ENCODE results near the gene SLC25A38.
"Not testable (repeated sequence)": the region's sequence is repeated elsewhere in the genome, so short reads cannot be mapped to it uniquely, and the experiment has no call there.

SLC25A38 gene

GRCh38 chr3:39408493-39409372 lies 25.6 kb downstream of the SLC25A38 start:
- DNase-seq, result peak; percentile 57 to 66

- DNase-seq, result no peak
Observed at GRCh38 chr3:39409514-39410136, 26.5 kb downstream of the SLC25A38 start.

GRCh38 chr3:39410893-39411292 lies 27.7 kb downstream of the SLC25A38 start:
- DNase-seq, result no peak

- no peak for DNase-seq
Observed at GRCh38 chr3:39412668-39413260, 29.6 kb downstream of the SLC25A38 start.

GRCh38 chr3:39413691-39414420 lies 30.7 kb downstream of the SLC25A38 start:
- DNase-seq, result no peak

GRCh38 chr3:39414421-39414907 lies 31.3 kb downstream of the SLC25A38 start:
- peak; percentile 29 to 33 for DNase-seq

- DNase-seq, result not testable (repeated sequence)
Observed at GRCh38 chr3:39415302-39415701, 32.1 kb downstream of the SLC25A38 start.

- DNase-seq, result peak in 1 of 2 donors; percentile 32
Observed at GRCh38 chr3:39415983-39416382, 32.8 kb downstream of the SLC25A38 start.

GRCh38 chr3:39416998-39417397 lies 33.8 kb downstream of the SLC25A38 start:
- not testable (repeated sequence) for DNase-seq

- not testable (repeated sequence) for DNase-seq
Observed at GRCh38 chr3:39418556-39419225, 35.5 kb downstream of the SLC25A38 start.

GRCh38 chr3:39419742-39420315 lies 36.7 kb downstream of the SLC25A38 start:
- DNase-seq, result no peak

- DNase-seq, result no peak
Observed at GRCh38 chr3:39420543-39420942, 37.4 kb downstream of the SLC25A38 start.

GRCh38 chr3:39423436-39423970 lies 40.3 kb downstream of the SLC25A38 start:
- DNase-seq, result no peak

GRCh38 chr3:39426312-39426711 lies 43.1 kb downstream of the SLC25A38 start:
- DNase-seq, result no peak

- no peak for DNase-seq
Observed at GRCh38 chr3:39427506-39427905, 44.3 kb downstream of the SLC25A38 start.

- DNase-seq, result no peak
Observed at GRCh38 chr3:39428745-39429201, 45.6 kb downstream of the SLC25A38 start.

- DNase-seq, result no peak
Observed at GRCh38 chr3:39429466-39429865, 46.3 kb downstream of the SLC25A38 start.

- no peak for DNase-seq
Observed at GRCh38 chr3:39432342-39432741, 49.2 kb downstream of the SLC25A38 start.

- no peak for DNase-seq
Observed at GRCh38 chr3:39433642-39434041, 50.5 kb downstream of the SLC25A38 start.

GRCh38 chr3:39434574-39434973 lies 51.4 kb downstream of the SLC25A38 start:
- no peak for DNase-seq

GRCh38 chr3:39435006-39435748 lies 52.0 kb downstream of the SLC25A38 start:
- DNase-seq, result no peak

Data from stimulated activated CD4-positive, alpha-beta T cell treated with anti-CD3 and anti-CD28 coated beads, Interleukin-2, amount 100 ng/mL, for 24 hours (primary cell).